ENCODE results near the gene DYSF. TPM values are rescaled to one million over a fixed set of nuclear protein-coding genes. Genes with fewer than 3 reads are reported as not detected.

Gene DYSF
- total RNA-seq, 1 donor from 2014 or later = 4.2 TPM

DNA sequence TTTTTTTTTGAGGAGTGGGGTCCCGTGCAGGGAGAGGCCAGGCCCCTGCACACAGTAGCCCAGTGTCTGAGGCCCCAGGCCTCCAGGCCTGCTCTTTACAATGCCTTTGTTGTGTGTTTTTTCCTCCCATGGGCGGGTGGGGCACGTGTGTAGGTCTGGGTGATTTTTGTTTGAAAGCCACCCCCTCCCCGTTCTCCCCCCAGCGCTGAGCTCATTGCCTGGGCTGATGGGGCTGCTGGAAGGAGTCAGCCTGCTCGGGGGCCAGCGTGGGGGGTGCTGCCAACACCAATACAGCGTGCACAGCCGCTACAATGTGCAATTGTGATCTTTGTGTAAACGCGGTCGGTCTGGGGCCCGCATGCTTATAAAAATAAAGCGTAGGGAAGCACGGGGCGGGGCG is 142.7 kb downstream of the DYSF start:
- Mint-ChIP-seq H3K9me3 (no peaks in the 10 kb centered on the region), H3K36me3 (peaks cover 3% of the 10 kb centered on the region), H3K4me1 (ENCODE audit: unreplicated experiment) (peaks cover 13% of the 10 kb centered on the region), H3K4me3 (no peak overlapping the region), H3K27me3 (peaks cover 8% of the 10 kb centered on the region), H3K27ac (peak overlapping the region; percentile 62)
- no peak for TF ChIP-seq CTCF (conservative IDR thresholded peaks at IDR 0.05)
- DNase-seq (ENCODE audit: extremely low spot score, unreplicated experiment) = no peak

- no peak for TF ChIP-seq CTCF (conservative IDR thresholded peaks at IDR 0.05)
- Mint-ChIP-seq H3K4me1 (ENCODE audit: unreplicated experiment) (peaks cover 9% of the 10 kb centered on the region), H3K27ac (no peak overlapping the region), H3K4me3 (no peak overlapping the region), H3K36me3 (peaks cover 3% of the 10 kb centered on the region), H3K9me3 (no peaks in the 10 kb centered on the region), H3K27me3 (peaks cover 13% of the 10 kb centered on the region)
- DNase-seq (ENCODE audit: extremely low spot score, unreplicated experiment) = no peak
Measured at GRCh38 chr2:71597756-71598155, 144.4 kb downstream of the DYSF start.

GRCh38 chr2:71598526-71598925 is 145.2 kb downstream of the DYSF start:
- Mint-ChIP-seq H3K27ac (no peak overlapping the region), H3K27me3 (peaks cover 13% of the 10 kb centered on the region), H3K9me3 (no peaks in the 10 kb centered on the region), H3K4me1 (ENCODE audit: unreplicated experiment) (peaks cover 9% of the 10 kb centered on the region), H3K4me3 (no peak overlapping the region), H3K36me3 (peaks cover 3% of the 10 kb centered on the region)
- no peak for TF ChIP-seq CTCF (conservative IDR thresholded peaks at IDR 0.05)
- DNase-seq (ENCODE audit: extremely low spot score, unreplicated experiment) = no peak

- H3K4me3 Mint-ChIP-seq = no peak overlapping the region
- H3K27me3 Mint-ChIP-seq = peaks cover 13% of the 10 kb centered on the region
- no peaks in the 10 kb centered on the region for H3K9me3 Mint-ChIP-seq
- H3K4me1 Mint-ChIP-seq (ENCODE audit: unreplicated experiment) = peaks cover 9% of the 10 kb centered on the region
- peaks cover 3% of the 10 kb centered on the region for H3K36me3 Mint-ChIP-seq
- no peak for TF ChIP-seq CTCF (conservative IDR thresholded peaks at IDR 0.05)
- no peak for DNase-seq (ENCODE audit: extremely low spot score, unreplicated experiment)
- no peak overlapping the region for H3K27ac Mint-ChIP-seq
Measured at GRCh38 chr2:71599038-71599437, 145.7 kb downstream of the DYSF start.

DNA sequence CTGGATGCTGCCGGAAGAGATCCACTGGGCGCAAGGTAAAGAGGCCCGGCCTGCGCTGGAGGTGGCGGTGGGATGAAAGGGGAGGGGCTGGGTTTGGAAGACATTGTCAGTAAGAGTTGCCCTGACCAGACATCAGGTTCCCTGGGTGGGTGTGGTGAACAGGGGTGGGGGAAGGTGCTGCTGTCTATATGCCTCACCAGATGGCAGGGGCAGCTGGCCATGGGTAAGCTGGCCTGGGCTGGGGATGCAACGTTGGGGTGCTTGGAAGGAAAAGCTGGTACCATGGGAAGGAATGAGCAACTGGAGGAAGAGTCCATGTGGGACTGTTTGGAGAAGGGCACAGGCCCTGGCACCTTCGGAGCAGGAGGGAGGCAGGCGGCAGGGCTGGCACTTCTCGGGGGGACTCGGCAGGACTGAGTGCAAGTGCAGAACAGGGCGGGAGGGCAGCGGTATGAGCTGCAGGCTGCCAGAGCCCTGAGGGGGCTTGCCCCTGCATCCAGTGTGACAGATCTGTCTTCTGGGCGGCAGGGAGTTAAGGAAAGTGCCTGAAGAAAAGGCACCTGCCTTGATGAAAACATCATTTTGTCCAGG is 146.4 kb downstream of the DYSF start:
- Mint-ChIP-seq H3K27ac (no peak overlapping the region), H3K4me1 (ENCODE audit: unreplicated experiment) (peaks cover 12% of the 10 kb centered on the region), H3K27me3 (peaks cover 17% of the 10 kb centered on the region), H3K36me3 (peaks cover under 1% of the 10 kb centered on the region), H3K4me3 (no peak overlapping the region), H3K9me3 (no peaks in the 10 kb centered on the region)
- no peak for TF ChIP-seq CTCF (conservative IDR thresholded peaks at IDR 0.05)
- DNase-seq (ENCODE audit: extremely low spot score, unreplicated experiment) = no peak

DNA sequence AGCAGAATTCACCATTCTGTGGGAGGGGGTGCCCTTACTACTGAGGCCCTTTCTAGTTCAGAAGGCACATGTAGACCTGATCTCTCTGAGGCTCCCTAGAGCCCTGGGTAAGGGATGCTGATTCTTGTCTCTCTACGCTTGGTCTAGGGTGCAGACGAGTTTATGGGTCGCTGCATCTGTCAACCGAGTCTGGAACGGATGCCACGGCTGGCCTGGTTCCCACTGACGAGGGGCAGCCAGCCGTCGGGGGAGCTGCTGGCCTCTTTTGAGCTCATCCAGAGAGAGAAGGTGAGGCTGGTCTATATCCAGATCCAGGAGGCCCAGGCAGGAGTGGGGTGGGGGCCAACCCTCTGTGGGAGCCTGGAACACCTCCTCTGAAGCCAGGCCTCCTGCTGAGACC is 147.2 kb downstream of the DYSF start:
- no peak for DNase-seq (ENCODE audit: extremely low spot score, unreplicated experiment)
- no peak overlapping the region for H3K27ac Mint-ChIP-seq
- no peak for TF ChIP-seq CTCF (conservative IDR thresholded peaks at IDR 0.05)
- H3K4me1 Mint-ChIP-seq (ENCODE audit: unreplicated experiment) = peaks cover 18% of the 10 kb centered on the region
- no peaks in the 10 kb centered on the region for H3K36me3 Mint-ChIP-seq
- no peak overlapping the region for H3K4me3 Mint-ChIP-seq
- H3K27me3 Mint-ChIP-seq = peaks cover 23% of the 10 kb centered on the region
- H3K9me3 Mint-ChIP-seq = no peaks in the 10 kb centered on the region

Measured in type B pancreatic cell (in vitro differentiated cells).